NCI-H748 (cell line): ENCODE measurements around the gene GOLGA8M.
"Not testable (repeated sequence)": the region's sequence is repeated elsewhere in the genome, so short reads cannot be mapped to it uniquely, and the experiment has no call there.

Experiments
- DNase-seq: peaks from one replicate; lab custom pipeline; 2025; ENCODE audit not compliant: unreplicated experiment; lab: John Stamatoyannopoulos, UW

The GOLGA8M gene

DNA sequence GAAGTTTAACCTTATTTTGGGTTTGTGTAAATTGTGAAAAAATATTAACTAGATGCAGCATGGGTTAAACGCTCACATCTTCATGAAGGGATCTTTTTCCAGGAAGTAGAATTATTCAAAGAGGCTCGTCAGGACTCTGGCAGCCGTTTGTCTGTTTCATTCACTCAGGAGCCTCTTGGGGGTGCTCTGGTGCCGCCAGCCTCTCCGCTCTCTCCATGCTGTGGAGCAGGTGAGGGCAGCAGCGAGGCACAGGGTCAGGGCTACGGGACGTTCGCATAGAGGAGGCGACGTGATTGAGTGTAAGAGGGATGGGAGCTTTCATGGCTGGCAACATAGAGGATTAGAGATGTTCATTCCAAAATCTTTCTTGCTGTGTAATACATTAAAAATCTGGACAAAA lies 48.5 kb downstream of the GOLGA8M start:
- DNase-seq = not testable (repeated sequence)

DNA sequence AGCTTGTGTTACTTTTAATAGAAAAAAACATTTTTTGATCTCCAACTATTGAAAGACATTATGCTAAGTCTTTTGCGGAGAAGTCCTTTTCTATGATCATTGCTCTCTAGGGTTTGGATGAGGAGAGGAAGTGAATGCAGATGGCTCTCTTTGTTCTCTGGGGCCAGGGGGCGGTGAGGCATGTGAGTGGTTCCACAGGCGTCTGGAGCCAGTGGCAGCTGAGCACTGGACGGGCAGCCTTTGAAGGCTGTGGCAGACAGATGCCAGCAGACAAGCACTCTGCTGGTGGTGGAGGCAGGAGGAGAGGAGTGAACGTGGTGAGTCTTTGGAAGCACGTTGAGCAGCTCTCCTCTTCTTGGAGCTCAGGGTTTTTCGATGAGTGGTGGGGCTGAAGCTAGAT lies 51.5 kb downstream of the GOLGA8M start:
- DNase-seq = not testable (repeated sequence)

DNA sequence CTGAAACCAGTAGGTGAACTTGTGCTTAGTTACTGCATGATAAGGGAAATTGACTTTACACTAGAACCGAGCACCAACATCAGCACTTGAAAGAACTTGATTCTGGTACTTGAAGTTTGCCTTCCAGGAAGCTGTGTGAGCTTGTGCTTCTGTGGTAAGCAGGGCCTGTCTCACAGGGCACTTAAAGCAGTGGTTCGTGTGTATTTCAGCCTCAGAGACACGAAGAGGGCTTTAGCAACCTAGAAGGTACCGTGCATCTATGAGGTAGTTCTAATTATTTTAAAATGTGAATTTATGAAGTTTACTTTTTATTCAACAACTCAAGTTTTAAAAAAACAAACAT lies 56.2 kb downstream of the GOLGA8M start:
- DNase-seq = not testable (repeated sequence)

DNA sequence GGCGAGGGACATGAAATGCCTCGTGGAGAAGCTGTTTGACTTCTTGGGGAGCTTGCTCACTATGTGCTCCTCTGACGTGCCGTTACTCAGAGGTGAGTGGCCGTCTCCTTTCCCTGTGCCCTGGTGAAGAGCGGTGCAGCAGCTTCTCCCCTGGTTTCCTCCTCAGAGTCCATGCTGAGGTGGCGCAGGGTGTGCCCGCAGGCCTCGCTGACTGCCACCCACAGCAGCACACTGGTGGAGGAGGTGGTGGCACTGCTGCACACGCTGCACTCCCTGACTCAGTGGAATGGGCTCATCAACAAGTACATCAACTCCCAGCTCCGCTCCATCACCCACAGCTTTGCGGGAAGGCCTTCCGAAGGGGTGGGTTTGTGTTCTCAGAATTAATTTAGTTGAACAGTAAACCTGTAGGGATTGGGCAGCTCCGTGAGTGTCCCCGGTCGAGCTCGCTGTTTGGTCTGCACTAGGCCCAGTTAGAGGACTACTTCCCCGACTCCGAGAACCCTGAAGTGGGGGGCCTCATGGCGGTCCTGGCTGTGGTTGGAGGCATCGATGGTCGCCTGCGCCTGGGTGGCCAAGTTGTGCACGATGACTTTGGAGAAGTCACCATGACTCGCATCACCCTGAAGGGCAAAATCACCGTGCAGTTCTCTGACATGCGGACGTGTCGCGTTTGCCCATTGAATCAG lies 56.7 kb downstream of the GOLGA8M start:
- DNase-seq = not testable (repeated sequence)

DNA sequence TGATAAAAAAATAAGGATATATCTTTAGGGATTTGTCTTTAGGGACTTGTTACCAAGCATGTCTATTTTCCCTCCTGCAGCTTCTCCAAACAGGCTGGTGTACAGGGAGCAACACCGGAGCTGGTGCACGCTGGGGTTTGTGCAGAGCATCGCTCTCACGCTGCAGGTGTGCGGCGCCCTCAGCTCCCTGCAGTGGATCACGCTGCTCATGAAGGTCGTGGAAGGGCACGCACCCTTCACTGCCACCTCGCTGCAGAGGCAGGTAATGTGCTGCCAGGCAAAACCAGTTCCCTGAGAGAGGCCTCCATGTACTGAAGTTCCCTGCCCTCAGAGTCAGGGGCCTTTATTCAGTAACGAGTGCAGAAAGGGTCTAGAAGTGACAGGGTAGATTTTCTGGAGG lies 58.0 kb downstream of the GOLGA8M start:
- not testable (repeated sequence) for DNase-seq

DNA sequence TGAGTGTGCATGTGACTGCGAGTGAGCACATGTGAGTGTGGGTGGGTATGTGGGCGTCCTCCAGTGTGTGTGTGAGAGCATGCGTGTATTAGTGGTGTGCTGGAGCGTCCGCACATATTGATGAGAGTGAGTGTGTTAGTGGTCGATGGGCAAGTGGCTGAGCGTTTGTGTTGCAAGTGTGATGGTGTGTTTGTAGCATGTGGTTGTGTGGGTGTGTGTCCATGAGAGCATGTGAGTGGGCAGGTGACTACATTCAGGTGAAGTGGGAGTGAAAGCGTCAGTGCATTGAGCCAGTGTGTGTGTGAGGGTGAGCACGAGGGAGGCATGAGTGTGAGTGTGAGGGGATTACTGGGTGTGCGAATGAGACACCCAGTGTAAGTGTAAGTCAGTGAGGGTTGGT lies 59.7 kb downstream of the GOLGA8M start:
- DNase-seq = not testable (repeated sequence)
